Measurements from ENCODE around the gene ST6GALNAC2. TPM values are rescaled to one million over a fixed set of nuclear protein-coding genes. Genes with fewer than 3 reads are reported as not detected.
"Not testable (repeated sequence)": the region's sequence is repeated elsewhere in the genome, so short reads cannot be mapped to it uniquely, and the experiment has no call there.

ST6GALNAC2 gene
- total RNA-seq, 4 donors from 2014 or later = 58.5 to 128 (median 69.1) TPM

DNA sequence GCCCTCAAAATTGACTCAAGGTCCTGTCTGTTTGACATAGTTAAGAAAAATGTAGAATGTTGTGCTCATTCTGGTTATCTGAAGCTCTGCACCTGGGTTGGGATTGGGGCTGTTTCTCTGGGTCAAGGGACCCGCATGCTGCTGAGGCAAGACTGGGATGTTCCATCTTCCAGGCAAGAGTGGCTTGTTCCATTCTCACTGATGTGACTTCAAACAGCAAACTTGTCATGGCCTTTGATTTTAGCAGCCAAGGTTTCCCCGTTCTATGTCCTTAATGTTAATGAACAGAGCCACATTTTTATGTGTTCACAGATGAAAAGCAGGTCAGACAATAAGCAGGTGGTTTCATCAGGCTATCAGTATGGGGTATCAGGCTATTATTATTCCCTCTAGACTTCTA is 32.2 kb upstream of the ST6GALNAC2 start:
- no peak for DNase-seq (ENCODE audit: low spot score in 2 of 2)
- Histone ChIP-seq H3K9me3 (no peaks in the 10 kb centered on the region), H3K4me1 (no peaks in the 10 kb centered on the region), H3K4me3 (no peak overlapping the region), H3K27me3 (no peaks in the 10 kb centered on the region), H3K27ac (no peak overlapping the region), H3K36me3 (peaks cover 0 to 5% (median 0%) of the 10 kb centered on the region in 3 donors)
- WGBS, 2 donors = 76 to 81% methylated on average over 2 of the region's 2 CpGs
- TF ChIP-seq POLR2A (IDR thresholded peaks at IDR 0.05) = no peak
- TF ChIP-seq, protein P1, sequence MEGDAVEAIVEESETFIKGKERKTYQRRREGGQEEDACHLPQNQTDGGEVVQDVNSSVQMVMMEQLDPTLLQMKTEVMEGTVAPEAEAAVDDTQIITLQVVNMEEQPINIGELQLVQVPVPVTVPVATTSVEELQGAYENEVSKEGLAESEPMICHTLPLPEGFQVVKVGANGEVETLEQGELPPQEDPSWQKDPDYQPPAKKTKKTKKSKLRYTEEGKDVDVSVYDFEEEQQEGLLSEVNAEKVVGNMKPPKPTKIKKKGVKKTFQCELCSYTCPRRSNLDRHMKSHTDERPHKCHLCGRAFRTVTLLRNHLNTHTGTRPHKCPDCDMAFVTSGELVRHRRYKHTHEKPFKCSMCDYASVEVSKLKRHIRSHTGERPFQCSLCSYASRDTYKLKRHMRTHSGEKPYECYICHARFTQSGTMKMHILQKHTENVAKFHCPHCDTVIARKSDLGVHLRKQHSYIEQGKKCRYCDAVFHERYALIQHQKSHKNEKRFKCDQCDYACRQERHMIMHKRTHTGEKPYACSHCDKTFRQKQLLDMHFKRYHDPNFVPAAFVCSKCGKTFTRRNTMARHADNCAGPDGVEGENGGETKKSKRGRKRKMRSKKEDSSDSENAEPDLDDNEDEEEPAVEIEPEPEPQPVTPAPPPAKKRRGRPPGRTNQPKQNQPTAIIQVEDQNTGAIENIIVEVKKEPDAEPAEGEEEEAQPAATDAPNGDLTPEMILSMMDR (IDR thresholded peaks at IDR 0.05) = no peak
- TF ChIP-seq EP300 (IDR thresholded peaks at IDR 0.05) = no peak

DNA sequence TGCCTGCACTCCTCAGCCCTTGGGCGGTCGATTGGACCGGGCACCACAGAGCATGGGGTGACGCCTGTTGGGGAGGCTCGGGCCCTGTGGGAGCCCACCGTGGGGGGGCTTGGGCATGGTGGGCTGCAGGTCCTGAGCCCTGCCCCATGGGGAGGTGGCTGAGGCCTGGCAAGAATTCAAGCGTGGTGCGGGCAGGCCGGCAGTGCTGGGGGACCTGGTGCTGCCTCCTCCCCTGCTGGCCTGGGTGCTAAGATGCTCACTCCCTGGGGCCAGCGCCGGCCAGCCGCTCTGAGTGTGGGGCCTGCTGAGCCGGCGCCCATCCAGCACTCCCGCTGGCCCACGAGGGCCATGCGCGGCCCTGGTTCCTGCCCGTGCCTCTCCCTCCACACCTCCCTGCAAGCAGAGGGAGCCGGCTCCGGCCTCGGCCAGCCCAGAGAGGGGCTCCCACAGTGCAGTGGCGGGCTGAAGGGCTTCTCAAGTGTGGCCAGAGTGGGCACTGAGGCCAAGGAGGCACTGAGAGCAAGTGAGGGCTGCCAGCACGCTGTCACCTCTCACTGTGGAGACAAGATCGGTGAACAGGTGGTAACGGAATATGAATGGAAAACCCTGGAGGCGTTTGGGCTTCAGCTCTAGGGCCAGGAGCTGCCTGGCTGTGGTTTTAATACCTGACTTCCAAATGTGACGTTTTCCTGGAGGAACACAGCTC is 29.4 kb upstream of the ST6GALNAC2 start:
- Histone ChIP-seq H3K9me3 (no peaks in the 10 kb centered on the region), H3K4me1 (no peaks in the 10 kb centered on the region), H3K27ac (no peak overlapping the region), H3K36me3 (peaks cover 0 to 5% (median 0%) of the 10 kb centered on the region in 3 donors), H3K4me3 (no peak overlapping the region), H3K27me3 (no peaks in the 10 kb centered on the region)
- WGBS, 2 donors = 95 to 96% methylated on average over 9 to 12 of the region's 28 CpGs
- DNase-seq (ENCODE audit: low spot score in 2 of 2) = no peak
- TF ChIP-seq POLR2A (IDR thresholded peaks at IDR 0.05) (no peak), EP300 (IDR thresholded peaks at IDR 0.05) (no peak)
- TF ChIP-seq, protein P1 (IDR thresholded peaks at IDR 0.05) = no peak

DNA sequence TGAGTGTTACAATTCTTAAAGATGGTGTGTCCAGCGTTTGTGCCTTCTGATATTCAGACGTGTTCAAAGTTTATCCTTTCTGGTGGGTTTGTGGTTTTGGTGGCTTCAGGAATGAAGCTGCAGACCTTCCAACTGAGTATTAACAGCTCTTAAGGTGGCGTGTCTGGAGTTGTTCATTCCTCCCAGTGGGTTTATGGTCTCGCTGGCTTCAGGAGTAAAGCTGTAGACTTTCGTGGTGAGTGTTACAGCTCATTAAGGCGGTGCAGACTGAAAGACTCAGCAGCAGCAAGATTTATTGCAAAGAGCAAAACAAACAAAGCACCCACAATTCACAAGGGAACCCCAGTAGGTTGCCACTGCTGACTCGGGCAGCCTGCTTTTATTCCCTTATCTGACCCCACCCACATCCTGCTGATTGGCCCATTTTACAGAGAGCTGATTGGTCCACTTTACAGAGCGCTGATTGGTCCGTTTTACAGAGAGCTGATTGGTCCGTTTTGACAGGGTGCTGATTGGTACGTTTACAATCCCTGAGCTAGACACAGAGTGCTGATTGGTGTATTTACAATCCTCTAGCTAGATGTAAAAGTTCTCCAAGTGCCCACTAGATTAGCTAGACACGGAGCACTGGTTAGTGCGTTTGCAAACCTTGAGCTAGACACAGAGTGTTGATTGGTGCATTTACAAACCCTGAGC is 28.6 kb upstream of the ST6GALNAC2 start:
- H3K27ac ChIP-seq; H3K27me3 ChIP-seq; H3K36me3 ChIP-seq; H3K4me1 ChIP-seq; H3K4me3 ChIP-seq; H3K9me3 ChIP-seq; DNase-seq (ENCODE audit: low spot score in 2 of 2): not testable (repeated sequence)
- 73 to 82% methylated on average over 13 of the region's 13 CpGs for WGBS, 2 donors

DNA sequence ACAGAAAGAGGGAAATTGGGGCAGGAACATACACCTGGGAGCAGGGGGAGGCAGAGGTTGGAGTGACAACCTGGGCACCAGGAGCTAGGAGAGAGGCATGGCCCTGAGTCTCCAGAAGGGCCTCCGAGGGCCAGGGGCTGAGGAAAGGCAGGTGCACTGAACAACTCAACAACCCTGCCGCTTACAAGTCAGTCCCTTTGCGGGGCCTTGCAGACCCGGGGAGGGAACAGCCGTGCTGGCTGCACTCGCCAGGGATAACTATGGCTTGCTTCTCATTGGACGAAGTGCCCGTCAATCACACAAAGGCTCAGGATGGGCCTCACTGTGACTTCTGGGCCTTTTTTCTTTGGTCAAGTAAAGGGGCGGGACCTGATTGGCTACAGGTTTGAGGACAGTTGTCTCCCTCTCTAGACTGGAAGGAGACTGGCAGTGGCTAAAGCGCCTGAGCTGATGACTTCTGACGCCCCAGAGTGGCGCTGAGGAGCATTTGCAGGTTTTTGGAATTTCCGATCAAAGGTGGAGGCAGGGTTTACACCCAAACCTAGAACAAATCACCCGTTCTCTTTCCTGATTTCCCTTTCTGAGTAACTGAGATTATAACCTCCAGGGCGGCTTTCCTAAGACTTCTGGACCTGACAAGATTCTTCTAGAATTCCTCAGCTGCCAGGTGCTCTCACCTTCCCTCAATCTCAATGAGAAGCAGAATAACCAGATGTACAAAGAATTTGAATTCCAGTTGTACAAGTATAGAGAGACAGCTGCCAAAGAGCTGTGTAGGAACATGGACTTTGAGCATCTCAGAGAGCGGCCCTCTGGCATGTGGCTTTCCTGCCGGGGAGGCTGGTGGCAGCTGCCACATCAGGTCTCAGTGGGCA is 27.6 kb upstream of the ST6GALNAC2 start:
- no peaks in the 10 kb centered on the region for H3K4me1 ChIP-seq
- 75 to 79% methylated on average over 17 of the region's 17 CpGs for WGBS, 2 donors
- peaks cover 0 to 5% (median 0%) of the 10 kb centered on the region in 3 donors for H3K36me3 ChIP-seq
- H3K9me3 ChIP-seq = no peaks in the 10 kb centered on the region
- no peak for TF ChIP-seq EP300 (IDR thresholded peaks at IDR 0.05)
- TF ChIP-seq, protein P1 (IDR thresholded peaks at IDR 0.05) = no peak
- TF ChIP-seq POLR2A (IDR thresholded peaks at IDR 0.05) = no peak
- no peak for DNase-seq (ENCODE audit: low spot score in 2 of 2)
- no peak overlapping the region for H3K4me3 ChIP-seq
- H3K27me3 ChIP-seq = no peaks in the 10 kb centered on the region
- H3K27ac ChIP-seq = no peak overlapping the region

DNA sequence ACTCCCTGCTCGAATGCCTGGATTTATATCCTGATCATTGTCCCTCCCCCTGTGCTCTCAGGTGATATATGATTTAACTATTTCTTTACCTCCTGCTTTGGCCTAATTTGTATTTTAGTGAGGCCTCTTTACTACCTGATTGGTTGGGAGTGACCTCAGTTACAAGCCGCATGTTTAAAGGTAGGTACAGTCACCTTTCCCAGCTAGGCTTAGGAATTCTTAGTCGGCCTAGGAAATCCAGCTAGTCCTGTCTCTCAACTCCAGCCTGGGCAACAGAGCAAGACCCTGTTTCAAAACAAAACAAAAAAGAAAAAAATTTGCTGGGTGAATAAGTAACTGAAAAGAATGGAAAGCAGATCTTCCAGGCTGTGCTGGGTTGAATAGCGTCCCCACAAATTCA is 26.8 kb upstream of the ST6GALNAC2 start:
- peaks cover 0 to 5% (median 0%) of the 10 kb centered on the region in 3 donors for H3K36me3 ChIP-seq
- DNase-seq (ENCODE audit: low spot score in 2 of 2) = no peak
- H3K4me1 ChIP-seq = no peaks in the 10 kb centered on the region
- H3K9me3 ChIP-seq = no peaks in the 10 kb centered on the region
- H3K27me3 ChIP-seq = no peaks in the 10 kb centered on the region
- no peak overlapping the region for H3K4me3 ChIP-seq
- no peak for TF ChIP-seq POLR2A (IDR thresholded peaks at IDR 0.05)
- no peak for TF ChIP-seq EP300 (IDR thresholded peaks at IDR 0.05)
- TF ChIP-seq, protein P1 (IDR thresholded peaks at IDR 0.05) = no peak
- H3K27ac ChIP-seq = no peak overlapping the region
- WGBS, 2 donors = 72 to 78% methylated on average over 4 of the region's 4 CpGs

Measured in tibial nerve (tissue), 4 donors.